Measurements from ENCODE around the gene LIPH.

Gene LIPH

GRCh38 chr3:185561958-185562357 lies 9.6 kb upstream of the LIPH start:
- Histone ChIP-seq H2BK12ac (ENCODE audit: low read length) (no peak overlapping the region), H2BK120ac (ENCODE audit: insufficient read depth, low read length, poor library complexity) (no peak overlapping the region), H3K79me1 (ENCODE audit: low read length) (no peaks in the 10 kb centered on the region), H3K4ac (ENCODE audit: low read depth, low read length) (no peak overlapping the region), H3K27me3 (ENCODE audit: insufficient read depth, low read length) (no peaks in the 10 kb centered on the region), H4K12ac (ENCODE audit: low read depth, low read length) (no peak overlapping the region), H3K23ac (ENCODE audit: low read length) (no peak overlapping the region), H3K9me3 (ENCODE audit: insufficient read depth, low read depth, low read length) (no peaks in the 10 kb centered on the region), H3K4me3 (ENCODE audit: low read depth, low read length) (no peak overlapping the region), H2AK5ac (ENCODE audit: low read length) (no peak overlapping the region), H4K91ac (ENCODE audit: low read depth, low read length) (no peak overlapping the region), H3K9ac (ENCODE audit: low read length) (no peak overlapping the region), H3K4me1 (ENCODE audit: control insufficient read depth in 1 of 2, insufficient read depth in 2 of 2, low read length in 2 of 2) (peaks cover 0 to 2% of the 10 kb centered on the region in 2 experiments), H2BK5ac (ENCODE audit: low read depth, low read length, poor library complexity) (no peak overlapping the region), H3K36me3 (ENCODE audit: control insufficient read depth in 1 of 2, insufficient read depth in 2 of 2, low read length in 2 of 2) (no peaks in the 10 kb centered on the region), H3K14ac (ENCODE audit: low read length) (no peak overlapping the region), H3K27ac (ENCODE audit: low read depth, low read length) (no peak overlapping the region), H4K8ac (ENCODE audit: low read depth, low read length) (no peak overlapping the region), H3K4me2 (ENCODE audit: low read length) (no peak overlapping the region), H2AFZ (ENCODE audit: insufficient read depth, low read length, poor library complexity) (no peak overlapping the region), H3K18ac (ENCODE audit: low read length) (no peak overlapping the region), H3K79me2 (ENCODE audit: control insufficient read depth, insufficient read depth, low read length, poor library complexity) (no peaks in the 10 kb centered on the region)
- WGBS (ENCODE audit: extremely low coverage, insufficient coverage, insufficient read length) = no CpG with 5 or more reads among the region's 5 CpGs
- no peak for DNase-seq

GRCh38 chr3:185561374-185561943 lies 9.1 kb upstream of the LIPH start:
- Histone ChIP-seq H2AFZ (ENCODE audit: insufficient read depth, low read length, poor library complexity) (no peak overlapping the region), H3K27me3 (ENCODE audit: insufficient read depth, low read length) (no peaks in the 10 kb centered on the region), H3K27ac (ENCODE audit: low read depth, low read length) (no peak overlapping the region), H3K9ac (ENCODE audit: low read length) (no peak overlapping the region), H3K4me1 (ENCODE audit: control insufficient read depth in 1 of 2, insufficient read depth in 2 of 2, low read length in 2 of 2) (peaks cover 0 to 2% of the 10 kb centered on the region in 2 experiments), H3K14ac (ENCODE audit: low read length) (no peak overlapping the region), H3K4ac (ENCODE audit: low read depth, low read length) (no peak overlapping the region), H3K36me3 (ENCODE audit: control insufficient read depth in 1 of 2, insufficient read depth in 2 of 2, low read length in 2 of 2) (no peaks in the 10 kb centered on the region), H4K91ac (ENCODE audit: low read depth, low read length) (no peak overlapping the region), H4K8ac (ENCODE audit: low read depth, low read length) (no peak overlapping the region), H4K12ac (ENCODE audit: low read depth, low read length) (no peak overlapping the region), H3K4me3 (ENCODE audit: low read depth, low read length) (no peak overlapping the region), H3K18ac (ENCODE audit: low read length) (no peak overlapping the region), H2BK12ac (ENCODE audit: low read length) (no peak overlapping the region), H2BK5ac (ENCODE audit: low read depth, low read length, poor library complexity) (no peak overlapping the region), H2AK5ac (ENCODE audit: low read length) (no peak overlapping the region), H2BK120ac (ENCODE audit: insufficient read depth, low read length, poor library complexity) (no peak overlapping the region), H3K23ac (ENCODE audit: low read length) (no peak overlapping the region), H3K79me1 (ENCODE audit: low read length) (no peaks in the 10 kb centered on the region), H3K4me2 (ENCODE audit: low read length) (no peak overlapping the region), H3K9me3 (ENCODE audit: insufficient read depth, low read depth, low read length) (no peaks in the 10 kb centered on the region), H3K79me2 (ENCODE audit: control insufficient read depth, insufficient read depth, low read length, poor library complexity) (no peaks in the 10 kb centered on the region)
- no CpG with 5 or more reads among the region's 8 CpGs for WGBS (ENCODE audit: extremely low coverage, insufficient coverage, insufficient read length)
- DNase-seq = no peak

GRCh38 chr3:185560676-185561075 lies 8.3 kb upstream of the LIPH start:
- Histone ChIP-seq H3K27ac (ENCODE audit: low read depth, low read length) (no peak overlapping the region), H3K4me2 (ENCODE audit: low read length) (no peak overlapping the region), H2BK12ac (ENCODE audit: low read length) (peak overlapping the region; percentile 17), H4K91ac (ENCODE audit: low read depth, low read length) (no peak overlapping the region), H3K9ac (ENCODE audit: low read length) (no peak overlapping the region), H3K14ac (ENCODE audit: low read length) (peak overlapping the region; percentile 24), H3K79me1 (ENCODE audit: low read length) (no peaks in the 10 kb centered on the region), H2AFZ (ENCODE audit: insufficient read depth, low read length, poor library complexity) (no peak overlapping the region), H3K79me2 (ENCODE audit: control insufficient read depth, insufficient read depth, low read length, poor library complexity) (no peaks in the 10 kb centered on the region), H3K4ac (ENCODE audit: low read depth, low read length) (no peak overlapping the region), H2BK120ac (ENCODE audit: insufficient read depth, low read length, poor library complexity) (no peak overlapping the region), H4K12ac (ENCODE audit: low read depth, low read length) (no peak overlapping the region), H3K4me3 (ENCODE audit: low read depth, low read length) (no peak overlapping the region), H3K18ac (ENCODE audit: low read length) (no peak overlapping the region), H2BK5ac (ENCODE audit: low read depth, low read length, poor library complexity) (no peak overlapping the region), H3K23ac (ENCODE audit: low read length) (no peak overlapping the region), H3K9me3 (ENCODE audit: insufficient read depth, low read depth, low read length) (no peaks in the 10 kb centered on the region), H3K27me3 (ENCODE audit: insufficient read depth, low read length) (no peaks in the 10 kb centered on the region), H3K36me3 (ENCODE audit: control insufficient read depth in 1 of 2, insufficient read depth in 2 of 2, low read length in 2 of 2) (no peaks in the 10 kb centered on the region), H2AK5ac (ENCODE audit: low read length) (no peak overlapping the region), H4K8ac (ENCODE audit: low read depth, low read length) (no peak overlapping the region), H3K4me1 (ENCODE audit: control insufficient read depth in 1 of 2, insufficient read depth in 2 of 2, low read length in 2 of 2) (peaks cover 0 to 2% of the 10 kb centered on the region in 2 experiments)
- no peak for DNase-seq
- WGBS (ENCODE audit: extremely low coverage, insufficient coverage, insufficient read length) = no CpG with 5 or more reads among the region's 13 CpGs

GRCh38 chr3:185559706-185560090 lies 7.3 kb upstream of the LIPH start:
- Histone ChIP-seq H3K4me1 (ENCODE audit: control insufficient read depth in 1 of 2, insufficient read depth in 2 of 2, low read length in 2 of 2) (peaks cover 0 to 2% of the 10 kb centered on the region in 2 experiments), H4K12ac (ENCODE audit: low read depth, low read length) (no peak overlapping the region), H2BK12ac (ENCODE audit: low read length) (no peak overlapping the region), H4K8ac (ENCODE audit: low read depth, low read length) (no peak overlapping the region), H3K79me2 (ENCODE audit: control insufficient read depth, insufficient read depth, low read length, poor library complexity) (no peaks in the 10 kb centered on the region), H2BK5ac (ENCODE audit: low read depth, low read length, poor library complexity) (no peak overlapping the region), H2BK120ac (ENCODE audit: insufficient read depth, low read length, poor library complexity) (no peak overlapping the region), H3K27me3 (ENCODE audit: insufficient read depth, low read length) (no peaks in the 10 kb centered on the region), H3K36me3 (ENCODE audit: control insufficient read depth in 1 of 2, insufficient read depth in 2 of 2, low read length in 2 of 2) (no peaks in the 10 kb centered on the region), H3K27ac (ENCODE audit: low read depth, low read length) (no peak overlapping the region), H4K91ac (ENCODE audit: low read depth, low read length) (no peak overlapping the region), H2AK5ac (ENCODE audit: low read length) (no peak overlapping the region), H2AFZ (ENCODE audit: insufficient read depth, low read length, poor library complexity) (no peak overlapping the region), H3K79me1 (ENCODE audit: low read length) (no peaks in the 10 kb centered on the region), H3K4me3 (ENCODE audit: low read depth, low read length) (no peak overlapping the region), H3K18ac (ENCODE audit: low read length) (no peak overlapping the region), H3K9ac (ENCODE audit: low read length) (no peak overlapping the region), H3K4ac (ENCODE audit: low read depth, low read length) (no peak overlapping the region), H3K23ac (ENCODE audit: low read length) (no peak overlapping the region), H3K4me2 (ENCODE audit: low read length) (no peak overlapping the region), H3K14ac (ENCODE audit: low read length) (no peak overlapping the region), H3K9me3 (ENCODE audit: insufficient read depth, low read depth, low read length) (no peaks in the 10 kb centered on the region)
- DNase-seq = no peak
- no CpG with 5 or more reads among the region's 12 CpGs for WGBS (ENCODE audit: extremely low coverage, insufficient coverage, insufficient read length)

All from trophoblast cell (in vitro differentiated cells and primary cell).